Glutamatergic neuron (in vitro differentiated cells): ENCODE data around the gene HNRNPD. TPM values are rescaled to one million over a fixed set of nuclear protein-coding genes. Genes with fewer than 3 reads are reported as not detected.
A peak's percentile ranks its signal among the peaks of the same experiment; 100 is the strongest.
"Not testable (repeated sequence)": the region's sequence is repeated elsewhere in the genome, so short reads cannot be mapped to it uniquely, and the experiment has no call there.

Experiments used
- DNase-seq: peaks from one replicate; pipeline ENCODE4 v3.0.0; 2022
- H3K27ac Mint-ChIP-seq: one replicate; pipeline ENCODE4 v1.8.0; 2020; ENCODE audit warnings: mild to moderate bottlenecking, mixed read lengths, inconsistent platforms; ENCODE audit not compliant: unreplicated experiment
- H3K27me3 Mint-ChIP-seq: one replicate; pipeline ENCODE4 v1.8.0; 2020; ENCODE audit warnings: mild to moderate bottlenecking, moderate library complexity, mixed read lengths, inconsistent platforms; ENCODE audit not compliant: unreplicated experiment
- H3K36me3 Mint-ChIP-seq: one replicate; pipeline ENCODE4 v1.8.0; 2020; ENCODE audit warnings: mild to moderate bottlenecking, mixed read lengths, inconsistent platforms; ENCODE audit not compliant: unreplicated experiment
- H3K4me1 Mint-ChIP-seq: one replicate; pipeline ENCODE4 v1.8.0; 2020; ENCODE audit warnings: mild to moderate bottlenecking, low read depth, mixed read lengths, inconsistent platforms; ENCODE audit not compliant: unreplicated experiment
- H3K4me3 Mint-ChIP-seq: one replicate; pipeline ENCODE4 v1.8.0; 2020; ENCODE audit warnings: mild to moderate bottlenecking, mixed read lengths, inconsistent platforms; ENCODE audit not compliant: unreplicated experiment
- H3K9me3 Mint-ChIP-seq: one replicate; pipeline ENCODE4 v1.8.0; 2020; ENCODE audit warnings: mild to moderate bottlenecking, moderate library complexity, mixed read lengths, inconsistent platforms; ENCODE audit not compliant: unreplicated experiment
- CTCF ChIP-seq: fragments of 200-600 bp; sonication (generic); IDR thresholded peaks from one replicate; pipeline ENCODE4 v1.5.0; 2021; ENCODE audit not compliant: partially characterized antibody, unreplicated experiment
- total RNA-seq: library from RNA; stranded (reverse); fragmentation: NEBNext Ultra II Directional; extraction: Animal tissue kit (Norgen Biotek cat#: 25700); gene quantifications from one replicate; pipeline ENCODE4 v1.2.1, GENCODE V29; 2021; ENCODE audit not compliant: unreplicated experiment

HNRNPD gene
- total RNA-seq, 1 donor from 2014 or later, result 253 TPM

- H3K9me3 Mint-ChIP-seq, result peaks cover 23% of the 10 kb centered on the region
- no peak for TF ChIP-seq CTCF
- DNase-seq, result no peak
- H3K36me3 Mint-ChIP-seq, result peaks cover 3% of the 10 kb centered on the region
- H3K4me3 Mint-ChIP-seq, result peak overlapping the region; percentile 100
- no peak overlapping the region for H3K27ac Mint-ChIP-seq
- peaks cover 13% of the 10 kb centered on the region for H3K27me3 Mint-ChIP-seq
- peaks cover 11% of the 10 kb centered on the region for H3K4me1 Mint-ChIP-seq
Observed at GRCh38 chr4:82376109-82376508, 2.3 kb upstream of the HNRNPD start.

GRCh38 chr4:82373486-82373815, 340 bp downstream of the HNRNPD start:
- Mint-ChIP-seq H3K9me3 (peaks cover 21% of the 10 kb centered on the region), H3K4me1 (peaks cover 18% of the 10 kb centered on the region), H3K4me3 (peak overlapping the region; percentile 100), H3K27me3 (peaks cover 13% of the 10 kb centered on the region), H3K27ac (peak overlapping the region; percentile 99), H3K36me3 (peaks cover 3% of the 10 kb centered on the region)
- no peak for DNase-seq
- TF ChIP-seq CTCF, result no peak

GRCh38 chr4:82372517-82373485, 990 bp downstream of the HNRNPD start:
- no peak for TF ChIP-seq CTCF
- Mint-ChIP-seq H3K9me3 (peaks cover 21% of the 10 kb centered on the region), H3K27me3 (peaks cover 13% of the 10 kb centered on the region), H3K4me3 (peak overlapping the region; percentile 100), H3K27ac (peak overlapping the region; percentile 99), H3K4me1 (peaks cover 18% of the 10 kb centered on the region), H3K36me3 (peaks cover 2% of the 10 kb centered on the region)
- peak; percentile 70 for DNase-seq

- no peak for TF ChIP-seq CTCF
- Mint-ChIP-seq H3K36me3 (no peaks in the 10 kb centered on the region), H3K9me3 (peaks cover 21% of the 10 kb centered on the region), H3K27ac (peak overlapping the region; percentile 80), H3K4me1 (peaks cover 18% of the 10 kb centered on the region), H3K4me3 (peak overlapping the region; percentile 100), H3K27me3 (peaks cover 12% of the 10 kb centered on the region)
- no peak for DNase-seq
Observed at GRCh38 chr4:82371497-82371896, 2.3 kb downstream of the HNRNPD start.

GRCh38 chr4:82367438-82368097, 6.2 kb downstream of the HNRNPD start:
- no peak for DNase-seq
- H3K9me3 Mint-ChIP-seq, result peaks cover 4% of the 10 kb centered on the region
- no peak overlapping the region for H3K4me3 Mint-ChIP-seq
- no peak for TF ChIP-seq CTCF
- H3K27me3 Mint-ChIP-seq, result no peaks in the 10 kb centered on the region
- H3K4me1 Mint-ChIP-seq, result peaks cover 15% of the 10 kb centered on the region
- H3K27ac Mint-ChIP-seq, result no peak overlapping the region
- H3K36me3 Mint-ChIP-seq, result no peaks in the 10 kb centered on the region

- H3K36me3 Mint-ChIP-seq, H3K9me3 Mint-ChIP-seq, H3K27me3 Mint-ChIP-seq, DNase-seq, H3K4me3 Mint-ChIP-seq, H3K27ac Mint-ChIP-seq: not testable (repeated sequence)
- peaks cover 14% of the 10 kb centered on the region for H3K4me1 Mint-ChIP-seq
Observed at GRCh38 chr4:82366431-82366830, 7.4 kb downstream of the HNRNPD start.
